Sigmoid colon (tissue), 7 donors: Measurements from ENCODE around the gene TTLL3. TPM values are rescaled to one million over a fixed set of nuclear protein-coding genes. Genes with fewer than 3 reads are reported as not detected.
"Not testable (repeated sequence)": the region's sequence is repeated elsewhere in the genome, so short reads cannot be mapped to it uniquely, and the experiment has no call there.

ENCODE experiments used
- DNase-seq: peaks from one replicate; pipeline ENCODE4 v3.0.0-alpha.2; 2019
- H3K27ac ChIP-seq, 4 donors: fragments of 200-600 bp; sonication (generic); one replicate each; pipeline ENCODE4 v1.5.1; 2016 to 2019; ENCODE audit warnings: mild to moderate bottlenecking in 1 of 4
- H3K27me3 ChIP-seq, 3 donors: fragments of 200-600 bp; sonication (generic); one replicate each; pipeline ENCODE4 v1.5.1; 2019; ENCODE audit warnings: mild to moderate bottlenecking in 1 of 3
- H3K36me3 ChIP-seq, 4 donors: fragments of 200-600 bp; sonication (generic); one replicate each; pipeline ENCODE4 v1.5.1; 2016 to 2019
- H3K4me1 ChIP-seq, 4 donors: fragments of 200-600 bp; sonication (generic); one replicate each; pipeline ENCODE4 v1.5.1; 2017 to 2019
- H3K4me3 ChIP-seq, 4 donors: fragments of 200-600 bp; sonication (generic); one replicate each; pipeline ENCODE4 v1.5.1; 2017 to 2019; ENCODE audit warnings: mild to moderate bottlenecking in 2 of 4, moderate library complexity in 1 of 4
- H3K9me3 ChIP-seq, 4 donors: fragments of 200-600 bp in 3 of 4; sonication (generic) in 3 of 4; one replicate each; pipeline versions ENCODE4 v1.5.1 to v1.6.1; 2013 to 2019
- CTCF ChIP-seq, 4 experiments: fragments of 450-650 bp in 3 of 4; fragments of 200-600 bp in 1 of 4; IDR thresholded peaks; one replicate each; pipeline ENCODE4 v1.5.1; 2016 to 2019; ENCODE audit warnings: antibody characterized with exemption in 4 of 4, mild to moderate bottlenecking in 3 of 4, moderate library complexity in 2 of 4
- EP300 ChIP-seq, 4 donors: sonication (generic); formaldehyde crosslinking; IDR thresholded peaks; one replicate each; pipeline ENCODE4 v1.6.1; 2017; ENCODE audit warnings: antibody characterized with exemption in 4 of 4
- POLR2A ChIP-seq, 2 donors: fragments of 450-650 bp; IDR thresholded peaks; one replicate each; pipeline ENCODE4 v1.6.1; 2016; ENCODE audit warnings: antibody characterized with exemption in 2 of 2, mild to moderate bottlenecking in 2 of 2, moderate library complexity in 2 of 2
- POLR2AphosphoS5 ChIP-seq, 4 donors: sonication (generic); formaldehyde crosslinking; IDR thresholded peaks; one replicate each; pipeline ENCODE4 v1.6.1; 2017; ENCODE audit warnings: antibody characterized with exemption in 4 of 4
- WGBS, 2 donors: extraction: QIAGEN DNeasy Blood & Tissue Kit; methylation state at CpG; one replicate each; pipeline ENCODE4 v1.1.7; 2013; 5-methylcytosine and 5-hydroxymethylcytosine counted together
- intact Hi-C: fragments of 100-400 bp; cut with DNase I; formaldehyde crosslinking; loops from one replicate; pipeline ENCODE4 v1.15.1; 2023
- polyA plus RNA-seq, 3 donors: library from polyadenylated mRNA; stranded (reverse); fragments of 200-250 nt; gene quantifications; one replicate each; pipeline ENCODE4 v1.2.3, GENCODE V29; 2013
- total RNA-seq, 4 donors: library from RNA; depleted of rRNA; stranded (reverse); fragments of >200 nt; gene quantifications; one replicate each; pipeline ENCODE4 v1.1.0, GENCODE V29; 2016
- donor health status: healthy with polysubstance abuse.
- donor health status: Bipolar disorder and iron deficiency.
- donor health status: healthy.

The TTLL3 gene
- total and polyA plus RNA-seq, 7 donors = 4.4 to 117 (median 35.3) TPM

GRCh38 chr3:9843715-9844438 lies 33.8 kb downstream of the TTLL3 start, which contains the start of gene RPUSD3:
Gene RPUSD3, minus strand, starts transcription at chr3:9844008. Its CDS starts 18 bp downstream, at chr3:9843990.
- Histone ChIP-seq H3K27me3 (no peaks in the 10 kb centered on the region), H3K9me3 (no peaks in the 10 kb centered on the region), H3K4me3 (peak within 1 kb of the TSS; percentile 56 to 84 (median 78)), H3K27ac (peak within 1 kb of the TSS; percentile 80 to 93 (median 89)), H3K36me3 (peaks cover 6 to 30% (median 14%) of the 10 kb centered on the region in 4 donors), H3K4me1 (peaks cover 0 to 19% (median 12%) of the 10 kb centered on the region in 4 donors)
- DNase-seq = peak; percentile 99
- no peak for TF ChIP-seq EP300 (IDR thresholded peaks at IDR 0.05)
- no peak for TF ChIP-seq CTCF (IDR thresholded peaks at IDR 0.05)
- peak; percentile 80 to 92 (median 84) for TF ChIP-seq POLR2AphosphoS5 (IDR thresholded peaks at IDR 0.05)
- peak in 1 of 2 donors; percentile 50 for TF ChIP-seq POLR2A (IDR thresholded peaks at IDR 0.05)
- WGBS, 2 donors = 1% methylated on average over 42 of the region's 42 CpGs
- intact Hi-C loops = loop anchor here (2.0 to 10.0 kb wide), 2 partner anchors 71 to 181 kb away; partner anchors contain the start of gene FANCD2

- no peaks in the 10 kb centered on the region for H3K9me3 ChIP-seq
- H3K4me1 ChIP-seq = peaks cover 0 to 19% (median 12%) of the 10 kb centered on the region in 4 donors
- no peak for DNase-seq
- no peak overlapping the region for H3K27ac ChIP-seq
- intact Hi-C loops = loop anchor here (5.0 to 10.0 kb wide), 2 partner anchors 101 to 179 kb away; partner anchors contain the start of gene FANCD2
- H3K36me3 ChIP-seq = peaks cover 0 to 8% (median 7%) of the 10 kb centered on the region in 4 donors
- H3K27me3 ChIP-seq = no peaks in the 10 kb centered on the region
- no peak for TF ChIP-seq CTCF (IDR thresholded peaks at IDR 0.05)
- TF ChIP-seq POLR2AphosphoS5 (IDR thresholded peaks at IDR 0.05) = no peak
- 82 to 90% methylated on average over 6 of the region's 6 CpGs for WGBS, 2 donors
- no peak overlapping the region for H3K4me3 ChIP-seq
Measured at GRCh38 chr3:9846231-9846630, 36.2 kb downstream of the TTLL3 start.

- H3K4me3 ChIP-seq = no peak overlapping the region
- DNase-seq = no peak
- WGBS, 2 donors = 94 to 95% methylated on average over 6 of the region's 6 CpGs
- no peak overlapping the region for H3K27ac ChIP-seq
- H3K9me3 ChIP-seq = no peaks in the 10 kb centered on the region
- TF ChIP-seq POLR2A (IDR thresholded peaks at IDR 0.05) = no peak
- no peak for TF ChIP-seq CTCF (IDR thresholded peaks at IDR 0.05)
- no peak for TF ChIP-seq EP300 (IDR thresholded peaks at IDR 0.05)
- no peak for TF ChIP-seq POLR2AphosphoS5 (IDR thresholded peaks at IDR 0.05)
- peaks cover 0 to 17% (median 12%) of the 10 kb centered on the region in 4 donors for H3K4me1 ChIP-seq
- H3K36me3 ChIP-seq = peaks cover 0 to under 1% (median 0%) of the 10 kb centered on the region in 4 donors
- no peaks in the 10 kb centered on the region for H3K27me3 ChIP-seq
- intact Hi-C loops = loop anchor here (5.0 to 10.0 kb wide), 2 partner anchors 100 to 178 kb away; partner anchors contain the start of gene FANCD2
Measured at GRCh38 chr3:9846931-9847488, 36.9 kb downstream of the TTLL3 start.

- WGBS, 2 donors = 67 to 69% methylated on average over 8 to 9 of the region's 9 CpGs
Measured at GRCh38 chr3:9847870-9848269, 37.8 kb downstream of the TTLL3 start.

GRCh38 chr3:9848860-9849259 lies 38.8 kb downstream of the TTLL3 start:
- 9 to 38% methylated on average over 4 of the region's 4 CpGs for WGBS, 2 donors
- intact Hi-C loops = loop anchor here (5.0 to 10.0 kb wide), 2 partner anchors 98 to 176 kb away; partner anchors contain the start of gene FANCD2
- not testable (repeated sequence) for H3K27ac ChIP-seq, H3K36me3 ChIP-seq, H3K27me3 ChIP-seq, H3K4me3 ChIP-seq, DNase-seq, H3K4me1 ChIP-seq, H3K9me3 ChIP-seq
- peak; percentile 30 to 61 (median 54) for TF ChIP-seq CTCF (IDR thresholded peaks at IDR 0.05)
- peak in 2 of 4 donors; percentile 45 to 63 for TF ChIP-seq POLR2AphosphoS5 (IDR thresholded peaks at IDR 0.05)

More at GRCh38 chr3:9847870-9848269, 37.8 kb downstream of the TTLL3 start:
- DNase-seq, H3K4me3 ChIP-seq, H3K36me3 ChIP-seq, H3K4me1 ChIP-seq, H3K9me3 ChIP-seq, H3K27ac ChIP-seq, H3K27me3 ChIP-seq: not testable (repeated sequence)
- intact Hi-C loops = loop anchor here (5.0 to 10.0 kb wide), 2 partner anchors 99 to 177 kb away; partner anchors contain the start of gene FANCD2

- H3K4me1 ChIP-seq, H3K36me3 ChIP-seq, H3K4me3 ChIP-seq, H3K9me3 ChIP-seq, DNase-seq, H3K27ac ChIP-seq, H3K27me3 ChIP-seq, intact Hi-C loops: not testable (repeated sequence)
- WGBS, 2 donors = 83 to 90% methylated on average over 6 of the region's 6 CpGs
Measured at GRCh38 chr3:9851383-9851782, 41.3 kb downstream of the TTLL3 start.

- intact Hi-C loops, H3K27ac ChIP-seq, H3K4me3 ChIP-seq, H3K4me1 ChIP-seq, H3K27me3 ChIP-seq, H3K9me3 ChIP-seq, H3K36me3 ChIP-seq, DNase-seq: not testable (repeated sequence)
- 19 to 64% methylated on average over 6 of the region's 6 CpGs for WGBS, 2 donors
Measured at GRCh38 chr3:9851926-9852325, 41.9 kb downstream of the TTLL3 start.
